Muscle of arm (tissue), 14 donors: ENCODE results near the gene OR2L13. TPM values are rescaled to one million over a fixed set of nuclear protein-coding genes. Genes with fewer than 3 reads are reported as not detected.
"Not testable (repeated sequence)": the region's sequence is repeated elsewhere in the genome, so short reads cannot be mapped to it uniquely, and the experiment has no call there.

Experiments used
- DNase-seq: peaks from one replicate; pipeline ENCODE4 v3.0.0-alpha.2; 2013
- long read RNA-seq, 11 donors: transcript quantifications; one replicate each; lab custom pipeline, GENCODE V29; 2026
- polyA plus RNA-seq, 12 donors: library from polyadenylated mRNA; unstranded; fragments of 120-200 nt; gene quantifications; one replicate each; pipeline ENCODE4 v1.2.1, GENCODE V29; 2013; ENCODE audit not compliant: insufficient read length in 12 of 12

OR2L13 gene, protein sequence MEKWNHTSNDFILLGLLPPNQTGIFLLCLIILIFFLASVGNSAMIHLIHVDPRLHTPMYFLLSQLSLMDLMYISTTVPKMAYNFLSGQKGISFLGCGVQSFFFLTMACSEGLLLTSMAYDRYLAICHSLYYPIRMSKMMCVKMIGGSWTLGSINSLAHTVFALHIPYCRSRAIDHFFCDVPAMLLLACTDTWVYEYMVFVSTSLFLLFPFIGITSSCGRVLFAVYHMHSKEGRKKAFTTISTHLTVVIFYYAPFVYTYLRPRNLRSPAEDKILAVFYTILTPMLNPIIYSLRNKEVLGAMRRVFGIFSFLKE
- not detected for polyA plus RNA-seq
- long read RNA-seq, donor 1: 0 reads
- long read RNA-seq, donor 2: 0 reads
- long read RNA-seq, donor 3: 0 reads
- long read RNA-seq, donor 4: 0 reads
- long read RNA-seq, donor 5: 0 reads
- long read RNA-seq, donor 6: 0 reads
- long read RNA-seq, donor 7: 0 reads
- long read RNA-seq, donor 8: 0 reads
- long read RNA-seq, donor 9: 0 reads
- long read RNA-seq, donor 10: 0 reads
- long read RNA-seq, donor 11: 0 reads

GRCh38 chr1:248094884-248095283 lies at the start of gene OR2L13:
Gene OR2L13, plus strand, starts transcription at chr1:248095184. Its CDS starts 4,192 bp downstream, at chr1:248099376.
- no peak for DNase-seq

DNA sequence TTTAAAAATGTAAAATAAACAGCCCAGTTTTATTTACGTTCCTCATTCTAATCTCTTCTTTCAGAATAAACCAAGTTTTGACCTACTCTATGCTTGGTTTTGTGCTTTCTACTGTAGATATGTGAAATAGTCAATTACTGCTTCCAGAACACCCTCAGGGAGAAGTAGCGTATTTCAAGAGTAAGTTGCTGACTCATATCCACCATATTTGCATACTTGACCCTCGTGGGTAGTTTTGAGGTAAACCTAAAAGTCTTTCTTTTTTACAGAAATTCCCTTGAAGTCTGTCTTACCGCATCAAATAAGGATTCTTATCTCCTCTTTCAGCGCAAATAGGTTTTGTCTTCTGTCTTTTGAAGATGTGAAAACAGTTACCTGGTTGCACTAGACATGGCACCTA lies 49.8 kb upstream of the OR2L13 start:
- no peak for DNase-seq

- no peak for DNase-seq
These were observed 48.4 kb upstream of the OR2L13 start, which contains the start of gene OR2L3 for GRCh38 chr1:248046536-248046935. Gene OR2L3, plus strand, starts transcription at chr1:248046836. Its CDS starts 13,846 bp downstream, at chr1:248060682.

GRCh38 chr1:248047008-248047407 lies 48.0 kb upstream of the OR2L13 start:
- no peak for DNase-seq

DNA sequence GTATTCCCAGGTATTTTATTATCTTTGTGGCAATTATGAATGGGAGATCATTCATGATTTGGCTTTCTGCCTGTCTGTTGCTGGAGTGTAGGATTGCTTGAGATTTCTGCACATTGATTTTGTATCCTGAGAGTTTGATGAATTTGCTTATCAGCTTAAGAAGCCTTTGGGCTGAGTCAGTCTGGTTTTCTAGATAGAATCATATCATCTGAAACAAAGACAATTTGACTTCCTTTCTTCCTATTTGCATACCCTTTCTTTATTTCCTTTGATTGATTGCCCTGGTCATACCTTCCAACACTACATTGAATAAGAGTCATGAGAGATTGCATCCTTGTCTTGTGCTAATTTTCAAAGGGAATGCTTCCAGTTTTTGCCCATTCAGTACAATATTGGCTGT lies 40.3 kb upstream of the OR2L13 start:
- no peak for DNase-seq

GRCh38 chr1:248055261-248055660 lies 39.7 kb upstream of the OR2L13 start:
- no peak for DNase-seq

GRCh38 chr1:248065071-248065470 lies 29.9 kb upstream of the OR2L13 start:
- DNase-seq: no peak

DNA sequence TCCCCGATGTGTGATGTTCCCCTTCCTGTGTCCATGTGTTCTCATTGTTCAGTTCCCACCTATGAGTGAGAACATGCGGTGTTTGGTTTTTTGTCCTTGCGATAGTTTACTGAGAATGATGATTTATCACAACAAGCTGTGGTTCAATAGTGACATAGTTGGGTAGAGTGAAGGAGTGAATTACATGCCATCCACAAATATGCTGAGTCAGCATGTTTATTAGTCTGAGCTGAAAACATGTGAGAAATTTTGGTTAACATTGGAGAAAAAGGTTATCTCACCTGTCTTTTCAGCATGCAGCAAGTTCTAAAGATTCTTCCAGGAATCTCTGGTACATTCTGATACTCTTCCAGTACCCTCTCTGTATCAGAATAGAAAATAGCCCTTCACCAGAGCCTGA lies 29.4 kb upstream of the OR2L13 start:
- DNase-seq: no peak

- not testable (repeated sequence) for DNase-seq
These were observed 11.1 kb upstream of the OR2L13 start for GRCh38 chr1:248083864-248084263.

DNA sequence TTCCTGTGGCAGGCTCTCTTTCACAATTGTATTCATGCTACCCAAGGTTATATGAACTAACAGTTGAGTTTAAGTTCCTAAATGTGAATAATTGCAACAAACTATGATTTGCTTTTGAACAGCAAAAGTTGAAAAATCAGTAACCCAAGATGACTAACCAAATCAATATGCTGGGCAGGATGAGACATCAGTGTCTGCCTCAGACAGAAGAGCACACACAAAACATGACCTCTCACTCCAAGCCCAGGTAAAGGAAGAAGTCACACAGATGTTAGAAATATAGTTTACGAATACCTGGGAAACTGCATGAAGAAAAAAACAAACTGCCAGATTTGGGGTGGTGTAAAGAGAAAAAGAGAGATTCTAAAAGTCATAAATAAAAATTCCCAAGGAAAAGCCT lies 3.5 kb downstream of the OR2L13 start:
- no peak for DNase-seq

DNA sequence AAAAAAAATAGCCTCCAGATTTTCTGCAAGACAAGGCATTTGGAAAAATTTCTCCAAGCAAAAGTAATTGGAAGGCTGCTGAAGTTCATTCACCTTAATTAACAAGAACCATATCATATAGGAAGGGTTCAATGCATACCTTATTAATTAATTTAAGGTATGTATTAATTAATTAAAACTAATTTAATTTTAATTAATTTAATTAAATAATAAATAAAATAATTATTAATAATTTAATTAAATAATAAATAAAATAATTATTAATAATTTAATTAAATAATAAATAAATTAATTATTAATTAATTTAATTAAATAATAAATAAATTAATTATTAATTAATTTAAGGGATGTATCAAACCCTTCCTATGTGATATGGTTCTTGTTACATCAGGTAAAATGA lies 7.9 kb downstream of the OR2L13 start:
- no peak for DNase-seq

DNA sequence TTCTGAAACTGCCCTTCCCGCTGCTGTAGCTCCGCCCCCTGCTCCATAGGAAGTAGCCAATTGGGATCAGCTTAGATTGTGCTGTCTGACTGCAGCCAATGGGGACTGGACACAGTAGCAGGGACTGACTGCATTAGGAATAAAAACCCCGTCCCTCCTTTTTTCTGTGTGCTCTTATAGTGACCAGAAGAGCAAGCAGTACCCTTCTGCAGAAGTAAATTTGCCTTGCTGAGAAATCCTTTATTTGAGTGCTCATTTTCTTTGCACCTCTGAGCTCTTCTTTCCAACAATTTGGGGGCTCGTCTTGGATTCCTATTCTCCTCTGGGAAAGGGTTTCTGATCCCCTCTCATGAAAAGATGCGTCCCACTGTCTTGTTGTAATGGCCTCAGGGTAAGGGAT lies 16.2 kb downstream of the OR2L13 start:
- DNase-seq: no peak

DNA sequence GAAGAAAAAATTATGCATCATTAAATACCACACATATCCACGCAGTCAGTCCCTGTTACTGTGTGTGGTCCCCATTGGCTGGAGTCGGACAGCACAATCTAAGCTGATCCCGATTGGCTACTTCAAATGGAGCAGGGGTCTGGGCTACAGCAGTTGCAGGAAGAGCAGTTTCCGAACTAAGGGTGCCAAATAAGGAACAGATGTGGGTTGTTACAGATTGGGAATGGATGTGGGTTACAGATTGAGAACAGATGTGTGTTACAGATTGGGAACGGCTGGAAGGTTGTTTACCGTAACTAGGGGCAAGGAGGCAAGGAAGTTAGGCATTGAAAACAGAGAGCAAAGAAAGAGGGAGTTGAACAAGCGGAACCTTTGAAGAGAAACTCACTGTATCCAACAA lies 19.9 kb downstream of the OR2L13 start:
- no peak for DNase-seq

GRCh38 chr1:248127653-248128052 lies 32.7 kb downstream of the OR2L13 start:
- no peak for DNase-seq

DNA sequence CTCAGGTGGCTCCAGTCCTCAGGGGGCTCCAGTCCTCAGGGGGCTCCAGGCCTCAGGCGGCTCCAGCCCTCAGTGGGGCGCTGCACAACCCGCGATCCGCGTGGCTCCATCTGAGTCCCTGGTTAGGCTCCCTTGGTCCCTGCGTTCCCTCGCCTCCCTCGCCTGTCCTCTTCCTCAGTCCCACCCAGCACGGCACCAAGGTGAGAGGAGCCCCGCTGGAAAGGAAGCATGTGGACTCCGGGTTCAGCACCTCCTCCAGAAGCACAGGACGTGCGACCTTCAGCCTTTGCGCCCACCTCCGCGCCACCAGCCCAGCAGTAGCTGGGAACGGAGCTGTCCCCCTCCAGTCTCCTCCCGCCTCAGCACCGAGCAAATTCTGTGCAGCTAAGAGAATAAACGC lies 41.8 kb downstream of the OR2L13 start:
- DNase-seq: no peak

DNA sequence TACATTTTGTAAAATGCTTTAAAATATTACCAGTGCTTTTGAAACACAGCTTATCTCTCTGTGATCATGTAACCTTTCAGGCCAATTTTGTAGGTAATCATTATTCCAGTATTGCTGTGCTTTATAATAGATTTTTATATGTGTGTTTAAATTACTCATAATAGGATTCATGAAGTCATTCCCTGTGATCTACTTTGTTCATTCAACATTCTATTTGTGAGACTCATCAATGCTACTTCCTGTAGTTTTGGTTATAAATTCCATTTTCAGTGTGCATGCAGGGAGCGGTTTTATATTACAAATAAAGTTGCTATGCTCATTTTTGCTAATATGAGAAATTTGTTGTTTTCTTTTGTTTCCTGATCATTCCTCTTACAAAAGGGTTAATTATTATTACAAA lies 45.9 kb downstream of the OR2L13 start:
- no peak for DNase-seq

DNA sequence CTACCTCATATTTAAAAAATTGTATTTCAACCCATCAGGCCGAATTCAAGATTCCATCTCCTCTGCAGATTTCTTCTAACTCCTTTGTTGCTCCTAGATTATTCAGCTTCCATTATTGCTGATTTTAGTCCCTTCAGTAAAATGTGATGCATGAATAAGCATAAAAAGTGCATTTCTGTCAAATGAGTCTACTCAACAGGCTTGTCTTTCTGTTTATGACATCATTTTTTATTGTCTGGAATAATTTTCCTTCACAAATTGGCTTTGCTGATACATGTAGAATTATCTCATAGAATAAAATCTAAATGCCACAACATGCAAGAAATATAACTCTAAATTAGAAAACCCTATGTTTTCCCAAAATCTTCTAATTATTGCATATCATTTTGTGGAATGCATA lies 48.3 kb downstream of the OR2L13 start:
- no peak for DNase-seq

GRCh38 chr1:248144513-248145198 lies 49.7 kb downstream of the OR2L13 start, which contains the start of gene OR2M5:
Gene OR2M5, plus strand, starts transcription at chr1:248145148. Its CDS starts 0 bp downstream, at chr1:248145148.
- DNase-seq: no peak
